NCI-H82 treated with DMSO at 0.1 percent for 48 hours (cell line): Measurements from ENCODE around the gene MR1.

Experiments
- DNase-seq: peaks from one replicate; lab custom pipeline; 2025; ENCODE audit not compliant: unreplicated experiment; lab: John Stamatoyannopoulos, UW

MR1 gene

DNA sequence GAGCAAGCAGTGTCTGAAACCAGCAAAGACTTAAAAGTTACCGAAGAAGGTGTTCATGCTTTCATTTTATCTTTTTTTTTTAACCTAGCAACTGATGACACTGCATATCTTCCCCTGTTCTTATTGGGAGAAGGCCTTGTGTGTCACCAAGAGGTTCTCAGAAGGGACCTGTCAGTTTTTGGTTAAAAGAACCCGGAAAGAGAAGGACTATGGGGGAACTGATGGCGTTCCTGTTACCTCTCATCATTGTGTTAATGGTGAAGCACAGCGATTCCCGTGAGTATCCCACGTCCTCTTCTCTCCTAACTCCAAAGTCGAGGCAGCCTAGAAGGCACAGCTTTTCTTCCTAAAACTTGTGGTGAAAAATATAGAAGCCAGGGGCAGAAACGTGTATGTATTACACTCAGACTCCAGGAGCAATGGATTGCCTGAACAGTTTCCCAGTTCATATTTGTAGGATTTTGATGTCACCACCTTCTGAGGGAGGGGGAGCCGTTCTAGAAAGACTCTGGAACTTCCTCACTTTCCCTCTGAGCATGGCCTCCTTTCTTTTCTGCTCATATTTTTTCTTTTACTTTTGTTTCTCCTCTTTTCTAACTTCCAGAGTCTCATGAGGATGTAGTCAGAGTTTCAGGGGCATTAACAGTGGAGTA, at the start of gene MR1:
TSS of gene MR1 (plus strand) at position 185 of the 653 bp plus-strand sequence. CDS start at position 210, 25 bp downstream.
- peak; percentile 33 for DNase-seq

DNA sequence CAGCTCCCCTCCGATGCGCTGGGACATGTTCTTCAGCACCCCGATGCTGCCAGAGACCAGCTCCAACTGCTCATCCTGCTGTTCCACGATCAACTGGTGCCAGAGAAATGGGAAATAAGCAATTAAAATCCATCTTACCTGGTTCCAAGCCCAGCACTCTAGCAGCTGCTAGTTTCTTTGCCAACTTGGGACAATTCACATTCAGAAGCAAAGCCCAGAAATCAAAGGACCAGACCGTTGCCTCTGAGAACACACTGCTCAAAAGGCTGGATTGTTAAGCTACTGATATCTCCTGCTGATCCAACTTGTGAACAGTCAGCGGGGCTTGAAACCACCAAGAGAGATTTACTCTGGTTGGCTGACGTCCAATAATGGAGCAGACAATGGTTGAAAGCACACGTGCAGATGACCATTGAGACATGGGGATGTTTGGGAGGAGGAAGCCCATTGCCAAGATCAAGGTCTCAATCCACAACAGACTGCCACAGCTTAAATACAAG, 45.5 kb upstream of the MR1 start:
- no peak for DNase-seq

DNA sequence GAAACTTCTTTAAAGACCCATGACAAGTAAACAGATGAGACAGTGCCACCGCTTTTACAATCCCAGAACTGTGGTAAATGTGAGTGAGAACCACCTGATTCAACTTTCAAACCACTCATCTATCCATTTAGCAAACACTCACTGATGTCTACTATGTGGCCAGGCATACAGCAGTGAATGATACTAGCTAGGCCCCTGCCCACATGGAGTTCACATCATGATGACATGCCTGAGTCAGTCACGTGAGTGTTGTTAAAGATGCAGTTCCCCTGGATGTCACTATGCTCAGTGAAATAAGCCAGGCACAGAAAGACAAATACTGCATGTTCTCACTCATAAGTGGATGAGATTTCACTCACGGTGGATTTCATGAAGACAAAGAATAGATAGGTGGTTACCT, 39.5 kb upstream of the MR1 start:
- no peak for DNase-seq

DNA sequence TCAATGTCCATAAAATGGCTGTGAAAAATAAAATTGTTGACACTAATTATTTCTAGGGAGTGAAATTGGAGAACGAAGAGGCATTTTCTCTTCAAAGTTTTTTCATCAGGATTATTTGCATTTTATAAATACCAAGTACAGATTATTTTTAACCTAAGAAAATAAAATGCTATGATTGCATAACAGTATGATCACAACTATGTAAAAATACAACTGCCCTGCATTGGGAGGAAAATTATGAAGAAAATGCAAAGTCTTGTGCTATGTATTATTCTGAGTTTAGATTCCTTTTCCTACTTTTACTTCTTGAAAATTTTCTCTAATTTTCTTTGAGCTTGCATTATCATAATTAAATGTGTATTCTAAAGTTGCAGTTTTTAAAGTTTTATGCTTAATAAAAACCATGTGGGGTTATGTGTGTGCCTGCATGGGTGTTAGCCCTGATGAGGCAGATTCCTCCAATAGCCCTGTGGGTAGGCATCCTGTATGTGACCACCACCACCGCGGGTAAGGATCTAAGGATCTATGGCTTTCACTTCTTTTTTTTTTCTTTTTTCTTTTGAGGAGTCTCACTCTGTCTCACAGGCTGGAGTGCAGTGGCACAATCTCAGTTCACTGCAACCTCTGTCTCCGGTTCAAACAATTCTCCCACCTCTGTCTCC, 35.8 kb upstream of the MR1 start:
- DNase-seq: no peak

DNA sequence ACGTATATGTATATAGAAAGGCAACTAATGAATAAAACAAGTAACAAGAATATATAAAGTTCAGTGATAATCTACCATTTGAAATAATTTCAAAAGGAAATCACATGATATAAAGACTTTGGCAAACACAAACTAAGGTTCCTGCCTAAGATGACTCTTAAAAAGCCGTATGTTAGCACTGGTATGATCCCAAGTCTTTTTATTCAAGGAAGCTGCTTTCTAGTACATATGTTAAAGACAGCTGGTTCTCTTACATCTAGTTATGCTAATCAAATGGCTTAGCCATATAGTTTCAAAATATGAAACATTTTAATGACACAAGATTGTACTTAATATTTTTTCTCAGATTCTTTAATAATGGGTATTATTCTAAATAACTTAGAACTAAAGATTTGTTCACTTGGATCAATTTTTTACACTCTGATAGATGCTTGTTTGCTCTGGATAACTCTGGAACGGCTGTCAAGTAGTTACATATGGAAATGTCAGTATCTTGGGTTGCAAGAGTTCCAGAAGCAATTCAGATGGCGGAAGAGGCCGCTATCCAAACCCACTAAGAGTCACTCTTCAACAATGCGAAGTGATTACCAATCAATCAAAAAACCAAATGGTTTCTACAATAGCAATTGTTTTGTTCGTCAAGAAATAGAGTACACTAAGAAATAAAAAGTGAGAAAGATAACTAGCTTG, 32.5 kb upstream of the MR1 start:
- DNase-seq: no peak

DNA sequence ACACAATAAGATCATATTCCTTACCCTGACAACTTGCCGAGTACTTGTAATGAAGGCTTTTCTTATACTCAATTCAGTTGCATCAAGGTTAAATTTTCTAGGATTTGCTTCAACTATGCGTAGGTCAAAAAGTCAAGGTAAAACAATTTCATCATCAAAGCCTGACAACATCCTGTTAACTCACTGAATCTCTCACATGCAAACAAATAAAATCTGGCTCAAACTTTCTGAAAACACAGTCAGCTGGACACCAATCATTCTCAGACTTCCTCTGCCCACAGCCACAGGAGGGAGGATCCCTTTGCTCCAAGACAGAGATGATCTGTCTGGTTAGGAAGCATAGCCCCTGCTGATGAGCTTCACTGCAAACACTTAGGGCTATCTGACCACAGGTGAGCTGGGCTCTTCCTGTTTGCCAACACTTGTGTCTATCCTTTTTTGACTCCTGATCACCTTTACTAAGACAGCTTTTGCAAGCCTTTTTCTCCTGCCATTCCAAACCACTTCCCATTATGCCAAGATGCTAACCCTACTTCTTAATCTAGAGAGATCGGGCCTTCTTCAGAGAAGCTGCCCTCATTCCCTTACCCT, 31.1 kb upstream of the MR1 start:
- DNase-seq: no peak

DNA sequence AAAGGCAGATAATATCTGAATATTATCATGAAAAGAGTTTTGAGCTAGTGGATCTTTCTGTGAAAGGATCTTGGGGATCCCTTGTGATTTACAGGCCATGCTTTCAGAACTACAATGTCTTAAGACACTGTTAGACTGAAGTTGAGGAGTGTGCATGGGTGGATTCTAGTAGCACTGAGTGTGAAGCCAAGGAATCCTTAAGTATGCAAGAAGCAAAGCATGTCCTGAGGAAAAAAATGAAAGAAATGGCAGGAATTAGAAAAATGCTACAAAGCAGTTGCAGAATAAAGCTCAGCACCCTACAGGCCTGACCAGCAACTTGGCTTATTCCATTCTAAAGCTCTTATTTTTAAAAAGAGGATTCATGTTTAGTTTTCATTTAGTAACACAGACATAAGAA, 23.0 kb upstream of the MR1 start:
- DNase-seq: no peak

DNA sequence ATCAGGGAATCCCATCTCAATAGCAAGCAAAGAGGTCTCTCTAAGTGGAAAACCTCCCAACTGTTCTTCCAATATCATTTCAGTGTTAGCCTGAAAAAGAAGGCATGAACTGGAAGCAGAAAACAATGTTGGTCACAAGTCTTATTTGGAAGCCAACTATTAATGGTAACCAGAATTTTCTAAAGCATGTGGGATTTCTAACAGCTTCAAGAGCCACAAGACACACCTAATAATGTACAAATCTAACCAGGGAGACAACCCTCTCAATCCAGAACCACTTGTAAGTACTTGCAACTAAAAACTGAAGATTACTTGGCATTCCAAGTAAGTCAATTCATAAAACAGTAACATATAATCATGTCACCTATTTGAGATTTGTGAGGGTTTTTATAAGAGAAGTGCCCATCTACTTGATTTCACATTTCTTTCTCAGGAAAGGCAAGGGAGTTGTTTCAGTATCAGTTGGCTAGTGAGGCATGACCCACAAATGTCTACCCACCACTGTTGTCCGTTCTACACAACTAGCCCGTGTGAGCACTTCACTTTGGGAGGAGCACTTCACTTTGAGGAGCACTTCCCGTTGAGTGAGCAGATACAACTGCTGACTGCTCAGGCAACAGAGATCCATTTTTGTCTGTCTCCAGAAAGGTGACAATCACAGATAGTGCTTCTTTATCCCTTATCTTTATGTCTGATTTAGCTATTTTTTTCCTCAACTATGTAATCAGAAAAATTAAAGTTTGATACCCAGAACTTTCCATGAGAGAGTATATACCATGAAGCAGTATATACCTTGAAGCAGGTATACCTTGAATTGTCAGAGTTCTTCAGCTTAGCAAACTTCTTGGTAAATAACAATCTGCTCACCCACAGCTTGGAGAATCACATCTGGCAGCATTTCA, 22.2 kb upstream of the MR1 start:
- no peak for DNase-seq

DNA sequence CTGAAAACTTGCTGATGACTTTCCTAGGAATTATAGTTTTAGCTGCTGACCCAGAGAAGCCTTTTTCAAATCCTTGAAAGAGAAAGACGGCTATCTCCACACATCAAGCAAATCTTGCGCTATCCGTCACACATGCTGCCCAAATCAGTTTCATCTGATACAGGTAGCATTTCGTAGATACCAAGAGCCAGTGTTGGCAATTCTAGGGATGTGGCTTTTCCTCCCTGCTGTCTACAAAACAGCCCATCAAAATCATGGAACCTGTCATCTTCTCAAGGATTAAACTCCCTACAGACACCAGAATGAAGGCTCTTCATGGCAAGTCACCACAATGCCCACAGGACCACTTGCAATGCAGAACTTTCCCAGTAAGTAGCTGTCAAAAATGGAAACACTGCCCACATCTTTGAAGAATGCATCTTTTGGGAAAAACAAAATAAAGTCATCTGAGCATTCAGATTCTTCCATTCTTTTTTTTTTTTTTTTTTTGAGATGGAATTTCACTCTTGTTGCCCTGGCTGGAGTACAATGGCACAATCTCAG, 21.5 kb upstream of the MR1 start:
- DNase-seq: no peak

DNA sequence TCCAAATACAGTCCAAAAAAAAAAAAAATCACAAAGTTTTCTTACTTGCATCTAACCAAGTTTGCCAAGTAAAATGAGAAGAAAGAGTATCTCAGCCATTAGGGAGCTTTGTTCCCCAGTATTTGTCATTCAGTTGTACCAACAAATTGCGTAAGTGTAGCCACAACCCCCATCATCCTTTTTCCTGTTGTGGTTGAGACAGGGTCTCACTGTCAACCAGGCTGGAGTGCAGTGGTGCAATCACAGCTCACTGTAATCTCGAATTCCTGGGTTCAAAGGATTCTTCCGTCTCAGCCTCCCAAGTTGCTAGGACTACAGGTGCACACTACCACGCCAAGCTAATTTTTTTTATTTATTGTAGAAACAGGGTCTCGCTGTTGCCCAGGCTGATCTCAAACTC, 20.6 kb upstream of the MR1 start:
- no peak for DNase-seq

DNA sequence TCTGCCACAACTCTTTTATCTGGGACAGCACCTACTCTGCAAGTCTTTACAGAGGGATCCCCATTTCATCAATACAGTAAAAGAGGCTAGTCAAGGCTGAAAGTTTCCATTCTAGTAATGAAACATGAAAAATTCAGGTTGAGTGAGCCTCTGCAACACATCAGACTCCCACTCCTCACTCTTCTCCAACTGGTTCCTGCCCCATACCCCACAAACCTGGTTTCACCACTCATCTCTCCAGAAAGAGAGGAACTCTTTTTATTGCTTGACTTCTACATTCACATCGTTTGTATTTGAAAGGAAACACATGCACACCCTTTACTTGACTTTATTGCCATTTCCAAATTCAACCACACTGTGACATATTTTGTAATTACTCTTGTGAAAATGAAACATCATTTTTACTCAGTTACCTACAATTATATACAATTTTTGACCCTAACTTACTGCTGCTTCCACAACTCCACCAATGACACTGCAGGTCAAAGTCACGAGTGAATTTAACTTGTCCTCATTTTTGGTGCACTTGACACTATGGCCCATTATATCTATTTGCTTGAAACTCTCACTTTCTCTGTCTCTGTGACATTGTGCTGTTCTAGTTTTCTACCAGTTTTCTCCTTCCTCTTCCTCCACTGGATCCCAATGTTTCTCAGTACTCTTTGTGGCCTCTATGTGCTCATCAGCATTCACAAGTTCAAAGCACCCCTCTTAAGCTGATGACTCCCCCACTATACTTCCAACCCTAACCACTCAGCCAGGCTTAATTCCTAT, 19.1 kb upstream of the MR1 start:
- no peak for DNase-seq

DNA sequence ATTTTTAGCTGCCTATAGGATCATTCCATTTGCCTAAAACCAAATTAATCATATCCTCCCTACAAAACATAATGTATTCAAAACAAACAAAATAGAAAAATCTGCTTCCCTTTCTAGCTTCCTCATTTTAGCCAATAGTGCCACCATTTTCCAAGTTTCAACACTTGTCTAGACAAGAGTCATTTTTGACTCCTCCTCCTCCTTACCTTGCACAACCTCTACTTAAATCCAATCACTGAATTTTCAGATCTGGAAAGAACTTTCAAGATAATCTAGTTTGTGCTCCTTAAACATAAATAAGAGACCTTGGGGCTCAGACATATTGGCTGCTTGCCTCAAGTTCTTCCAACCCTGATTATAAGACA, 18.6 kb upstream of the MR1 start:
- DNase-seq: peak; percentile 29

DNA sequence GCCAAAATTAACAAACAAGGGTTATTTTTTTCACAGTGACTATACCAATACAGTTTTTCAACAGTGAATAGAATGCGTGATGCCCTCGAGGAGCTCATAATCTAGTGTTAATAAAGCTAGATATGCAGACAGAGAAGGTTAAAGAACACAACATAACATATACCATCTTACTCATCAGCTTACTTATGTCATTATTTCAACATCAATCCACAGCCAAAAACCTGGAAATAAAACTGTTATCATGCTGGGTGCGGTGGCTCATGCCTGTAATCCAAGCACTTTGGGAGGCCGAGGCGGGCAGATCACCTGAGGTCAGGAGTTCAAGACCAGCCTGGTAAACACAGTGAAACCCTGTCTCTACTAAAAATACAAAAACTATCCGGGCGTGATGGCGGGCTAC, 17.2 kb upstream of the MR1 start:
- no peak for DNase-seq

DNA sequence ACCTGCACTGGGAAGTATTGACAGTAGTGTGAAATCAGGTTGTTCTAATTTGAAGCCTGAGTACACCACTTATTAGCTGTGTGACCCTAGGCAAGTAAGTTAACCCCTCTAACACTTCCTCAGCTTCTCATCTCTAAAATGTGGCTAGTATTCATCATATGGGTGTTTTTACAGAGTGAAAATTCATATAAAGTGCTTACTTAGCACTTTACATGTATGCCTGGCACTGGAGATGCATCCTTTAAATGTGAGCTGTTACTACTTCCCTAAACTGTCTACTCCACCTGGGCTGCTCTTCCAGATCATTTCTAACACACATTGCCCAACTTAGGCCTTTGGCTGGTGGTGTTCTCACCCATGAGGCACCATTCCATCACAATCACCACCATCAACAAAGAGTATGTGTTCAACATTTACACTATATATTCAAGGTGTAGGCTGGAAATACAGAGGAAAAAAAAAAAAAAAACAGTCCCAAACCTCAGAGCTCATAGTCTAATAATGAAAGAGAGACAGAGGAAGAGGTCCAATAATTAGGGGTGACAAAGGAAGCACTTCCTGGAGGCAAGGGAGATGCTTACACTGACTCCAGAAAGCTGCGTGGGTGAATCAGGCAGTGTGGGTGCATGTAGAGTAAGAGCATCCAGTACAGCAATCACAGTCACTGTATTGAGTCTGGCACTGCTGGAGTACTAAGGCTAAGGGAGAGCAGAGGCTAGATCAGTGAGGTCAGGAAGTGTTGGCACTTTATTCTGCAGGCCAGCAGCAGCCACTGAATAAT, 14.7 kb upstream of the MR1 start:
- DNase-seq: no peak

DNA sequence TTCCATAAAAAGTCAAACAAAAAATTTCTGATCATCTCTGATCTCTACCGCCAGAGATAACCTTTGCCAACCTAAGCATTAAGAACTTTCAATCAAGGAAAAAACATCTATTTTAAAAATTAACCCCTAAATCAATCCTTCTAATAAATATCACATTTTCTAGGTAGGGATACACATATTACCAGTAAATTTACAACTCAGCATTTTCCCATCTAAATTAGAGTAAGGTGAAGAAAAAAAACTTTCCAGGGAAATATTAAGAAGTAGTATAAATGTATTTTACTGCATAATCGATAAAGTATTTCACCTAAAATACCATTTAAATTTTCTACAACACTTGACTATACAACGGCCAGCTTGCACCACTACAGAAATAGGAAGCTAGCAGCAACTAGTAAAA, 12.6 kb upstream of the MR1 start:
- DNase-seq: no peak

DNA sequence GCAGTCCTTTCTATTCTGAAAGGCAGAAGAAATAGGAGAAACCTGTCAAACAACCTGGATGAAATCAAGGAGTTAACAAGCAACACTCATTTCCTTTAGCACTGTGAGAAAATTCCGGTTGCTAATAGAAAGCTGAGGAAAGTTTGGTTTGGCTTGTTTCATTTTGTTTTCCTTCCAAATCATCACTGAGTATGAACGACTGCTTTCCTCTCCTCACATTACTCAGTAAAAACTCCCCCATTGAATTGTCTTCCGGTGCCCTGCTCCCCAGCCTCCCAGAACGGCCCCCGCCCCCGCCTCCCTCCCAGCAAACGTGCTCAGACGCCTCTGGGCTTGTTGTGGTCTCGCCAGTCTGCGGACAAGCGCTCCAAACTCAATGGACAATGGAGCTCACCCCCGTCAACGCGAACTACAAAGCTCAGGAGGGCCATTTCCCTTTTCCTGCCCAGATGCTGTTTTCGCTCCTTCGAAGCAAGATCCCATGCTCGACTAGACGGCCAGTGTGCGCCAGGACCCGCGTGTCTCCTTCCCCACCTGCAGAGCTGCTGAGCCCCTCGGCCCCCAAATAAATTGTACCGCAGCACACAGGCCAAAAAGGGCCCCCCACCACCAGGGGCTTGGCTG, 11.9 kb upstream of the MR1 start:
- DNase-seq: no peak

DNA sequence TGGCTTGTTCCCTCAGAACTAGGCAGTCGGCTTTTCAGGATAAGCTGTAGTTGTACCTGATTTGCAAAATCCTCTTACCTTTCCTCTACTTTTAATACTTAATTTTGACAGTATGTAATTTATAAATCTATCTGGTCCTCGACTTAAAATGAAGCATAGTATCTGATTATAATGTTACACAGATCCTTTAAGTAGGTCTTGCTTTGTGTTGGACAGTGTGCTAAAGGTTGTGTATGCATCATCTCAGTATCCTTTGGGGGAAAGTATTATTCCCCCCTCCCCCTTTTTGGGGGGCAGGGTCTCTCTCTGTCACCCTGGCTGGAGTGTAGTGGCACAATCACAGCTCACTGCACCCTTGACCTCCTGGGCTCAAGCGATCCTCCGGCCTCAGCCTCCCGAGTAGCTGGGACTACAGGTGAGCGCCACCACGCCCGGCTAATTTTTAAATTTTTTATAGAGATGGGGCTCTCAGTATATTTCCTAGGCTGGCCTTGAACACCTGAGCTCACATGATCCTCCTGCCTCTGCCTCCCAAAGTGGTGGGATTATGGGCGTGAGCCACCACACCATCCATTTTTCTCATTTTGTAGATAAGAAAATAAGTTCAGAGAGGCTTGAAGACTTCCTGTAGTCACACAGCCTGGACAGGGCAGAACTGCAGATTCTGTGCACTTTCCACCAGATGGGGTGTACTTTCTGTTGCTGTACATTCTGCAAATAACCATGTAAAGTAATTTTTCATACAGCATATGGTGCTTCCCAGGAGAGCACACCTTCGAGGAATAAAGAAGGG, 10.3 kb upstream of the MR1 start:
- no peak for DNase-seq

DNA sequence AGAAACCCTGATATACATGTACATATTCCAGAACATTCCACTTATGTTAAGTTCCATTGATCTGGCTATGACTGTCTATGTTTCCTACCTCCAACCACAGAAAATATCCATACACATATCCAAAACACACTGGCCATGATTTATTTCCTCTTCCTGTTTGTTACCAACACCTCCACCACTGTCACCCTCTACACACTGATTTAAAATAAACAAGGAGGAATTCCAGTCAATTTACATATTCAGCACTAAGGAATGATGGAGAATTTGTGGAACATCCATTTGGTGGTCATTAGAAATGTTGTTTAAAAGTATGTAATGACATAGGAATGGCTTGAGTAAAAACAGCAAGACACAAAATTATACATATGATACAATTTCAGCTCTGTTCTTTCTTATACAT, 5.6 kb upstream of the MR1 start:
- no peak for DNase-seq
